Placental pericyte (primary cell): ENCODE data around the gene CDIP1. TPM values are rescaled to one million over a fixed set of nuclear protein-coding genes. Genes with fewer than 3 reads are reported as not detected.

Source experiments
- total RNA-seq: library from RNA; depleted of rRNA; stranded (reverse); fragments of >200 nt; gene quantifications from 2 replicates; pipeline ENCODE4 v1.2.3, GENCODE V29; 2012

The CDIP1 gene
- total RNA-seq: 13.9 and 19.0 TPM in 2 replicates

GRCh38 chr16:4538350-4539235, at the start of gene CDIP1:
CDIP1 (minus strand) TSS chr16:4538773; CDS start chr16:4514130, 24,643 bp downstream.

DNA sequence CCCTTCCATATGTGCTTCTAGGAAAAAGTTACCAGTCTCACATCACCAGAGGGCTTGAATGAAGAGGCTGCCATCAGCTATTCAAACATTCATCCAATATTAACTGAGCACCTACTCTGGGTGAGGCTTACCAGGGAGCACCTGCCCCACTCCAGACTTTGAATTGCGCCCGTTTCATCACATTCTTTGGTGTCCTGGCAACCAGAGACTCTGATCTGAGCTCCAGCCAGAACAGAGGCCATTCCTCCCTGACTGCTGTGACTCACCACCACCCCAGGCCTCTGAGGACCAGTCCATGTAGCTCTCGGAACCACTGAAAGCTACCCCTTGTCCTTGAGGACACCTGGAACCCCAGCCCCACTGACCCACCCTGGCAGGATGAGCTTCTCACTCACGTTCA, 17.5 kb upstream of the CDIP1 start, which contains the start of gene C16orf96:
Gene C16orf96, plus strand, starts transcription at position 229 of the 400 bp plus-strand sequence. Its CDS starts 150 bp downstream, at position 379.

GRCh38 chr16:4475880-4476788, 62.4 kb downstream of the CDIP1 start, which contains the start of gene HMOX2:
HMOX2 (plus strand) TSS chr16:4476398; CDS start chr16:4505525, 29,127 bp downstream.

GRCh38 chr16:4474192-4474961, 64.2 kb downstream of the CDIP1 start, which contains the start of gene NMRAL1:
NMRAL1 (minus strand) TSS chr16:4474625; CDS start chr16:4474132, 493 bp downstream.

Other genes with a start within 250 kb of the CDIP1 start
- gene GLIS2, start 222.7 kb downstream of the CDIP1 start, total RNA-seq: 3.7 and 5.3 TPM in 2 replicates
- gene PAM16, start 187.5 kb downstream of the CDIP1 start, total RNA-seq: 19.9 and 28.2 TPM in 2 replicates
- gene VASN, start 166.9 kb downstream of the CDIP1 start, total RNA-seq: 142 and 358 TPM in 2 replicates
- gene CORO7, start 122.2 kb downstream of the CDIP1 start, total RNA-seq: 26.9 and 30.5 TPM in 2 replicates
- gene DNAJA3, start 112.9 kb downstream of the CDIP1 start, total RNA-seq: 50.8 and 63.1 TPM in 2 replicates
- 66.7 and 85.1 TPM in 2 replicates for gene NMRAL1, start 64.1 kb downstream of the CDIP1 start, total RNA-seq
- gene HMOX2, start 62.4 kb downstream of the CDIP1 start, total RNA-seq: 57.1 and 68.4 TPM in 2 replicates
- gene C16orf96, start 17.6 kb upstream of the CDIP1 start, total RNA-seq: under 0.01 TPM in 2 replicates
- gene UBALD1, start 76.1 kb upstream of the CDIP1 start, total RNA-seq: 11.4 and 12.2 TPM in 2 replicates
- gene MGRN1, start 86.1 kb upstream of the CDIP1 start, total RNA-seq: 53.0 and 56.8 TPM in 2 replicates
- 18.2 and 23.2 TPM in 2 replicates for gene NUDT16L1, start 154.8 kb upstream of the CDIP1 start, total RNA-seq
- 26.7 and 31.4 TPM in 2 replicates for gene ANKS3, start 195.5 kb upstream of the CDIP1 start, total RNA-seq
- 0.57 and 1.1 TPM in 2 replicates for gene DNAAF8, start 195.8 kb upstream of the CDIP1 start, total RNA-seq
- gene ZNF500, start 228.4 kb upstream of the CDIP1 start, total RNA-seq: 10.9 and 19.5 TPM in 2 replicates
- gene SEPTIN12, start 249.6 kb upstream of the CDIP1 start, total RNA-seq: not detected in 2 replicates